Gastrocnemius medialis (tissue), 4 donors: ENCODE results near the gene ARMC8. TPM values are rescaled to one million over a fixed set of nuclear protein-coding genes. Genes with fewer than 3 reads are reported as not detected.

Experiments
- ATAC-seq, 2 donors: fragments of 150-250 bp; one replicate each; pipeline ENCODE4 v1.9.1; 2016
- DNase-seq, 2 donors: peaks; one replicate each; pipeline ENCODE4 v3.0.0-alpha.2; 2019
- H3K27ac ChIP-seq, 4 donors: fragments of 200-600 bp; sonication (generic); 1 replicate in 1 of 4; 2 replicates in 3 of 4; pipeline ENCODE4 v1.5.1; 2016 to 2018; ENCODE audit warnings: mild to moderate bottlenecking in 2 of 4, moderate library complexity in 1 of 4
- H3K27me3 ChIP-seq, 3 donors: fragments of 200-600 bp; sonication (generic) in 2 of 3; 1 replicate in 1 of 3; 2 replicates in 2 of 3; pipeline versions ENCODE4 v1.5.1 to v1.6.0; 2016 to 2019; ENCODE audit warnings: mild to moderate bottlenecking in 1 of 3, moderate library complexity in 1 of 3
- H3K36me3 ChIP-seq, 2 donors: fragments of 200-600 bp; sonication (generic) in 1 of 2; one replicate each; pipeline ENCODE4 v1.5.1; 2017 to 2018
- H3K4me1 ChIP-seq, 2 donors: fragments of 200-600 bp; sonication (generic) in 1 of 2; one replicate each; pipeline ENCODE4 v1.5.1; 2016 to 2017; ENCODE audit warnings: mild to moderate bottlenecking in 2 of 2
- H3K4me3 ChIP-seq, 4 donors: fragments of 200-600 bp; sonication (generic) in 3 of 4; 1 replicate in 1 of 4; 2 replicates in 3 of 4; pipeline ENCODE4 v1.5.1; 2016 to 2019; ENCODE audit warnings: mild to moderate bottlenecking in 2 of 4
- H3K9me3 ChIP-seq, 3 donors: fragments of 200-600 bp; sonication (generic) in 2 of 3; 1 replicate in 1 of 3; 2 replicates in 2 of 3; pipeline ENCODE4 v1.5.1; 2016 to 2019
- CTCF ChIP-seq, 5 experiments: fragments of 450-650 bp in 3 of 5; fragments of 200-600 bp in 2 of 5; sonication (generic) in 2 of 5; IDR thresholded peaks in 4 of 5; conservative IDR thresholded peaks in 1 of 5; 1 replicate in 4 of 5; 2 replicates in 1 of 5; pipeline ENCODE4 v1.5.1; 2016 to 2019; ENCODE audit warnings: antibody characterized with exemption in 5 of 5, mild to moderate bottlenecking in 3 of 5, moderate library complexity in 3 of 5
- POLR2A ChIP-seq, 2 donors: fragments of 450-650 bp; IDR thresholded peaks; one replicate each; pipeline ENCODE4 v1.6.1; 2017; ENCODE audit warnings: antibody characterized with exemption in 2 of 2, mild to moderate bottlenecking in 2 of 2, moderate library complexity in 2 of 2
- in situ Hi-C, 4 donors: fragments of 200-750 bp; cut with MboI; loops; one replicate each; pipeline versions ENCODE4 v1.15.0 to v1.8.0; 2017; ENCODE audit warnings: low sequenced_read_pairs in 4 of 4
- intact Hi-C: fragments of 100-400 bp; cut with DNase I; formaldehyde crosslinking; loops from one replicate; pipeline ENCODE4 v1.15.1; 2023; ENCODE audit warnings: low total_unique reads
- total RNA-seq, 4 donors: library from RNA; depleted of rRNA; stranded (reverse); fragments of >200 nt; gene quantifications; one replicate each; pipeline versions ENCODE4 v1.1.0 to v1.2.3, GENCODE V29; 2016

The ARMC8 gene
- total RNA-seq, 4 donors from 2014 or later, result 53.1 to 83.1 (median 65.8) TPM

- intact Hi-C loops (no loop called here), in situ Hi-C loops (loop anchor here in 1 of 4 donors (25.0 kb wide), 1 partner anchor 142 kb away; the partner anchor contains the start of genes MRAS and NME9)
- H3K4me1 ChIP-seq, result peaks cover 9 to 55% of the 10 kb centered on the region in 2 donors
- no peak overlapping the region for H3K27ac ChIP-seq
- peaks cover 0 to 3% of the 10 kb centered on the region in 2 donors for H3K36me3 ChIP-seq
- no peak overlapping the region for H3K4me3 ChIP-seq
- DNase-seq (no peak), ATAC-seq (no peak)
- no peaks in the 10 kb centered on the region for H3K9me3 ChIP-seq
- no peaks in the 10 kb centered on the region for H3K27me3 ChIP-seq
- TF ChIP-seq CTCF (IDR thresholded peaks at IDR 0.05 in 4 of 5, conservative IDR thresholded peaks at IDR 0.05 in 1 of 5) (no peak), POLR2A (IDR thresholded peaks at IDR 0.05) (no peak)
These were observed 8.4 kb downstream of the ARMC8 start for GRCh38 chr3:138195481-138195880.

GRCh38 chr3:138196023-138196422 is 8.9 kb downstream of the ARMC8 start:
- DNase-seq (no peak), ATAC-seq (no peak)
- Histone ChIP-seq H3K4me1 (peaks cover 6 to 50% of the 10 kb centered on the region in 2 donors), H3K4me3 (no peak overlapping the region), H3K9me3 (no peaks in the 10 kb centered on the region), H3K36me3 (no peaks in the 10 kb centered on the region), H3K27me3 (no peaks in the 10 kb centered on the region), H3K27ac (no peak overlapping the region)
- TF ChIP-seq CTCF (IDR thresholded peaks at IDR 0.05 in 4 of 5, conservative IDR thresholded peaks at IDR 0.05 in 1 of 5) (no peak), POLR2A (IDR thresholded peaks at IDR 0.05) (no peak)
- intact Hi-C loops, result no loop called here
- in situ Hi-C loops, result loop anchor here in 1 of 4 donors (25.0 kb wide), 1 partner anchor 141 kb away; the partner anchor contains the start of genes MRAS and NME9

- H3K9me3 ChIP-seq, result no peaks in the 10 kb centered on the region
- DNase-seq (no peak), ATAC-seq (peak; percentile 42 to 46)
- no peak overlapping the region for H3K27ac ChIP-seq
- peaks cover 8 to 48% of the 10 kb centered on the region in 2 donors for H3K4me1 ChIP-seq
- H3K27me3 ChIP-seq, result no peaks in the 10 kb centered on the region
- in situ Hi-C loops (loop anchor here in 1 of 4 donors (25.0 kb wide), 1 partner anchor 140 kb away; the partner anchor contains the start of genes MRAS and NME9), intact Hi-C loops (no loop called here)
- no peak overlapping the region for H3K4me3 ChIP-seq
- no peaks in the 10 kb centered on the region for H3K36me3 ChIP-seq
- no peak for TF ChIP-seq POLR2A (IDR thresholded peaks at IDR 0.05)
- TF ChIP-seq CTCF (IDR thresholded peaks at IDR 0.05 in 4 of 5, conservative IDR thresholded peaks at IDR 0.05 in 1 of 5), result no peak
These were observed 10.0 kb downstream of the ARMC8 start for GRCh38 chr3:138197058-138197457.

- in situ Hi-C loops, result loop anchor here in 1 of 4 donors (25.0 kb wide), 1 partner anchor 140 kb away; the partner anchor contains the start of genes MRAS and NME9
- no peaks in the 10 kb centered on the region for H3K27me3 ChIP-seq
- no peak for TF ChIP-seq CTCF (IDR thresholded peaks at IDR 0.05 in 4 of 5, conservative IDR thresholded peaks at IDR 0.05 in 1 of 5)
- no peak for TF ChIP-seq POLR2A (IDR thresholded peaks at IDR 0.05)
- intact Hi-C loops, result no loop called here
- no peak overlapping the region for H3K27ac ChIP-seq
- no peak overlapping the region for H3K4me3 ChIP-seq
- H3K9me3 ChIP-seq, result no peaks in the 10 kb centered on the region
- peaks cover 12 to 53% of the 10 kb centered on the region in 2 donors for H3K4me1 ChIP-seq
- no peaks in the 10 kb centered on the region for H3K36me3 ChIP-seq
- ATAC-seq, result no peak
- DNase-seq, result no peak
These were observed 10.4 kb downstream of the ARMC8 start for GRCh38 chr3:138197524-138197923.
